Omental fat pad (tissue), 4 donors: Measurements from ENCODE around the gene ERLIN1. TPM values are rescaled to one million over a fixed set of nuclear protein-coding genes. Genes with fewer than 3 reads are reported as not detected.
A peak's percentile ranks its signal among the peaks of the same experiment; 100 is the strongest.

Experiments
- ATAC-seq: fragments of 150-250 bp; one replicate; pipeline ENCODE4 v1.9.1; 2016; ENCODE audit warnings: mild to moderate bottlenecking, moderate library complexity; ENCODE audit not compliant: low FRiP score
- DNase-seq: peaks from one replicate; pipeline ENCODE4 v3.0.0-alpha.2; 2019; ENCODE audit warnings: low spot score
- total RNA-seq, 4 donors: library from RNA; depleted of rRNA; stranded (reverse); fragments of >200 nt; gene quantifications; one replicate each; pipeline ENCODE4 v1.1.0, GENCODE V29; 2016
- TF ChIP-seq, protein P1 (sequence below), 3 donors: fragments of 450-650 bp; IDR thresholded peaks; one replicate each; pipeline ENCODE4 v1.5.1; 2016 to 2017; ENCODE audit warnings: antibody characterized with exemption in 3 of 3, mild to moderate bottlenecking in 3 of 3, moderate library complexity in 2 of 3

ERLIN1 gene
- total RNA-seq, 4 donors from 2014 or later, result 31.7 to 35.5 (median 33.1) TPM

DNA sequence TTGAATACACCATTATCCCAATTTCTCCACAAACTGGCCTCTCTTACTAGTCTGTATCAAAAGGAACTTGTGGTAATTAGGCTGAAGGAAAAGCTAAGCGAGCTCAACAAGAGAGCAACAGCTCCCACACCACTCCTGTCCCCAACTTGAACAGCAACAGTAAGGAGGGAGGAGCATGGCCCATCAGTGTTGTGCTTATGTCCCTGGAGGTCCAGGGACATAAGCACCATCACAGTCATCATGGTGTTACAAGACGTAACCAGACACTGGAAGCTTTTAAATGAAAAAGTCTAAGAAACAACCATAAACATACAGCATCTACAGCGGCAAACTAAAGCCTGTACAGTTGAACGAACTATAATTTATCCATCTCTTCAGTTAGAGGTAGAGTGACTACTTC lies 989 bp downstream of the ERLIN1 start:
- no peak for ATAC-seq
- TF ChIP-seq, protein P1, sequence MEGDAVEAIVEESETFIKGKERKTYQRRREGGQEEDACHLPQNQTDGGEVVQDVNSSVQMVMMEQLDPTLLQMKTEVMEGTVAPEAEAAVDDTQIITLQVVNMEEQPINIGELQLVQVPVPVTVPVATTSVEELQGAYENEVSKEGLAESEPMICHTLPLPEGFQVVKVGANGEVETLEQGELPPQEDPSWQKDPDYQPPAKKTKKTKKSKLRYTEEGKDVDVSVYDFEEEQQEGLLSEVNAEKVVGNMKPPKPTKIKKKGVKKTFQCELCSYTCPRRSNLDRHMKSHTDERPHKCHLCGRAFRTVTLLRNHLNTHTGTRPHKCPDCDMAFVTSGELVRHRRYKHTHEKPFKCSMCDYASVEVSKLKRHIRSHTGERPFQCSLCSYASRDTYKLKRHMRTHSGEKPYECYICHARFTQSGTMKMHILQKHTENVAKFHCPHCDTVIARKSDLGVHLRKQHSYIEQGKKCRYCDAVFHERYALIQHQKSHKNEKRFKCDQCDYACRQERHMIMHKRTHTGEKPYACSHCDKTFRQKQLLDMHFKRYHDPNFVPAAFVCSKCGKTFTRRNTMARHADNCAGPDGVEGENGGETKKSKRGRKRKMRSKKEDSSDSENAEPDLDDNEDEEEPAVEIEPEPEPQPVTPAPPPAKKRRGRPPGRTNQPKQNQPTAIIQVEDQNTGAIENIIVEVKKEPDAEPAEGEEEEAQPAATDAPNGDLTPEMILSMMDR (IDR thresholded peaks at IDR 0.05), result no peak

DNA sequence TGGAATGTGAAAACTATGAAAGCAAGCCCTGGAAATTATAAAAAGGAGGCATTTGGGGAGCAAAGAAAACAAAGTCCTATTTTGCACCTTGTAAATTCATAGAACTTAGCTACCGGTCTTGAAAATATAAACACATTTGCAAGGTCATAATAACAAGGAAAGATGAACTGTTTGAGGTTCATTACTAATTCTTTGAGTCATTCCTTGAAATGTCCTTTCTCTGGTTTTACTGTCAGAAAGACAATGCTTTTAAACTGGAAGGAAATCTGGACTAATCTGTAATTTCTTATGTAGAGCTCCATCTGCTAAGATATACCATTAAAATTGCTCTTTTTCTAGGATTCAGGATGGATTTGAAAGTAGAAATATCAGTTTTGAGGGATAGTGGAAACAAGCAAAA lies 1.4 kb downstream of the ERLIN1 start:
- TF ChIP-seq, protein P1 (IDR thresholded peaks at IDR 0.05), result no peak
- no peak for DNase-seq
- ATAC-seq, result no peak

More for the DNA sequence above, 989 bp downstream of the ERLIN1 start:
- DNase-seq, result no peak

DNA sequence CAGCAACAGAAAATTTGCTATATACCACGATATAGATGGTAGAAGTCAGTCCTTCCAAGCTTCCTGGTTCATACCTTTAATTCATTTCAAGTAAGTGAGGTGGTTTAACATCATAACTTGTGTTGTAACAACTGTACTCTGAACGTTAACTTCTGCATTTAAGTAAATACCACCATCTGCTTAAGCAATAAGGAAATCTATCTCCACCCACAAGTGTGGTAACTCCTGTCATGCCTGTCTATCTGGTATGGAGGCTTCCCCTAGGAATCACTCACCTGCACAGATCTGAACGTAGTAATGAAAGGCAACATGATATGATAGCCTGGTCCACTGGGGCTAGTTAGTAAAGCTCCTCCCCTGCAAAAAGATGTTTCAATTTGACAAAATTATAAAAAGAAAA lies 2.3 kb downstream of the ERLIN1 start:
- ATAC-seq, result peak; percentile 3
- TF ChIP-seq, protein P1 (IDR thresholded peaks at IDR 0.05), result no peak
- no peak for DNase-seq

DNA sequence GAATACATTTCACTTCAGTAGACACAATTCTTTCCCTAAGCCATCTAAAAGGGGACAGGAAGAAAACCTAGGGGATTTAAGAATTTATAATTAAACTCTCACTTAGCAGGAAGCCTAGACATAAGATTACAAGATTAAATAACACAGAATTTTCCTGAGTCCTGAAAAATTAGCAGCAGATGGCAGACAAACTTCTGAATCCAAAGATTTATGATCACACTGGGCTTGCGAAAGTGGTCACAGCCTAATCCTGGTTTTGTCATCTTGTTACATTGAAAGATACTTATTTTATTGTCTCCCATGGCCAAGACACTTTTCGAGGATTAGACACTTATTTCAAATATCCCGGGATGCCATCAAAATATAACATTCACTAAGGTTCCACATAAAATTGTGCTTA lies 2.9 kb downstream of the ERLIN1 start:
- no peak for DNase-seq
- ATAC-seq, result no peak
- TF ChIP-seq, protein P1 (IDR thresholded peaks at IDR 0.05), result no peak

DNA sequence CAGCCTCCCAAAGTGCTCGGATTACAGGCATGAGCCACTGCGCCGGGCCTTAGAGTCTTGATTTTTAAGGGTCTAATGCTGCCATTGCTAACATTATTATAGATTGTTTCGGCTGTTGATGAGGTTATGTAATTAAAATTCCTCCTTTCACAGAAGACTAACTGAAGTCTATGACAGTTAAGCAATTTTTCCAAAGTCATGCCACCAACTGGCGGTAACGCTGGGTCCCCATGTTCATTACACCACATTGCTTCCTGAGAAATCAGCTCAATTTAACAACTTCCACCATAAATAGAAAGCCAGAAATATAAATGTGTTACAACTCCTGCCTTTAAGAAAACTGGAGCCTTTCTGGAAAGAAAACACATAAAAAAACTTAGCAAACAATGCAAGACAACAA lies 3.5 kb downstream of the ERLIN1 start:
- DNase-seq (no peak), ATAC-seq (no peak)
- TF ChIP-seq, protein P1 (IDR thresholded peaks at IDR 0.05), result no peak

DNA sequence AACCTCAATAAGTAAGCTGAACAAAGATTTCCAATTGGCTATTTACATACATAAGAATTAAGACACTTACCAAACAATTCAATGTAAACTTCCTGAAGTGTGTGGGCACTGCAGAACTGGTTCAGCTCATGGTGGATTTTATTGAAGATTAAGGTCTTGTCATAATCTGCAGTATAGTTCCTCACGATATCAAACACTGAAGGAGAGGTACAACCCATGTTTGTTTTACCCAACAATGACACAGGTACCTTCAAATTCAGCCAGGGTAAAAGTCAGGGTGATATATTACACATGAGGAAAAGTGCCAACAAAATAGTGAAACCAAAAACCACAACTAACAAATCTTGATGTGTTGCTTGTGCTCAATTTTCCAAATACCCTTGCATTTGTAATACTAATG lies 10.0 kb downstream of the ERLIN1 start:
- DNase-seq (no peak), ATAC-seq (no peak)
- TF ChIP-seq, protein P1 (IDR thresholded peaks at IDR 0.05), result no peak

DNA sequence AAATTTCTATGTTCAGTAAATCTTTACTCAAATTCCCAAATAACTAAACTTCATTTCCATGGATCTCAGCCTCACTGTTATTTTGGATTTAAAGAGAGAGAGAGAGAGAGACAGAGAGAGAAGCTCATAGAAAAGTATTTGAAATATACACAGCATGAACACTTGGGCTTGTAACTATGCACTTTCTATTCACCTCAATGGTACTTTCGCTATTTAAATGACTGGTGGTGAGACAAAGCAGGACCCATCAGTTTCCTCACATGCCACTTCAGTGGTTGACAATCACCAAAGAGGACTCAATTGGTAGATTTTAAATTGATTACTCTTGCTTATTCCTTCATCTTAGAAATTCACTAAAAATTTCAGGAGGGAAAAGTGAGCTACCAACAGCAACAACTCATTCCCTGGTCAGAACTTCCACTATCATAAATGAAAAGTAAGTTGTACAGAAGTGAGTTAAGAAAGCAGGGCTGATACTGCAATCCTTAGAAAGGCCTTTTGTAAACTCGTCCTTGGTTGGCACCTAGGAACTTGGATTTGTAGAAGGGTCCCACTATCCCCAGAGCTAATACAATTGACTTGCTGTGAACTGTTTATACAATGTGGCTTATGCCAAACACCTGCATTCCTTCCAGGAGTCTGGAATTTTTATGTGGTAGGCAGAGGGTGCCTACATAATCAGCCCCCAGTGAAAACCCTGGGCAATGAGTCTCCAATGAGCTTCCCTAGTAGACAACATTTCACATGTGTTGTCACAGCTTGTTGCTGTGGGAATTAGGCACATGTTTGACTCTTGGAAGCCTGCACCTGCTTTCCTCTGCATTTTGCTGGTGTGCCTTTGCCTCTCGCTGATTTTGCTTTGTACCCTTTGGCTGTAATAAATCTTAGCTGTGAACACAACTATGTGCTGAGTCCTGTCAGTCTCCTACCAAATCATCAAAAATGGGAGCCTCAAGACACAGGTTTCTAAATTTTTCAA lies 10.8 kb downstream of the ERLIN1 start:
- DNase-seq (no peak), ATAC-seq (no peak)
- TF ChIP-seq, protein P1 (IDR thresholded peaks at IDR 0.05), result no peak
